ENCODE data around the gene KRTAP19-6.
"Not testable (repeated sequence)": the region's sequence is repeated elsewhere in the genome, so short reads cannot be mapped to it uniquely, and the experiment has no call there.

KRTAP19-6 gene

GRCh38 chr21:30541764-30542163 is at the start of gene KRTAP19-6:
Gene KRTAP19-6 (minus strand): TSS chr21:30541864. CDS start chr21:30541833, 31 bp downstream.
- DNase-seq (ENCODE audit: low read depth in 2 of 2) = no peak

- DNase-seq (ENCODE audit: low read depth in 2 of 2) = no peak
Measured at GRCh38 chr21:30590297-30590696, 48.6 kb upstream of the KRTAP19-6 start, which contains the start of gene KRTAP22-2. Gene KRTAP22-2 (minus strand): TSS chr21:30590397.

GRCh38 chr21:30582870-30583269 is 41.2 kb upstream of the KRTAP19-6 start:
- DNase-seq (ENCODE audit: low read depth in 2 of 2) = no peak

- no peak for DNase-seq (ENCODE audit: low read depth in 2 of 2)
Measured at GRCh38 chr21:30580132-30580531, 38.5 kb upstream of the KRTAP19-6 start.

GRCh38 chr21:30579346-30579745 is 37.7 kb upstream of the KRTAP19-6 start:
- DNase-seq (ENCODE audit: low read depth in 2 of 2) = no peak

- DNase-seq (ENCODE audit: low read depth in 2 of 2) = no peak
Measured at GRCh38 chr21:30577766-30578165, 36.1 kb upstream of the KRTAP19-6 start.

- no peak for DNase-seq (ENCODE audit: low read depth in 2 of 2)
Measured at GRCh38 chr21:30567617-30568016, 26.0 kb upstream of the KRTAP19-6 start.

- DNase-seq (ENCODE audit: low read depth in 2 of 2) = no peak
Measured at GRCh38 chr21:30563630-30564029, 22.0 kb upstream of the KRTAP19-6 start.

DNA sequence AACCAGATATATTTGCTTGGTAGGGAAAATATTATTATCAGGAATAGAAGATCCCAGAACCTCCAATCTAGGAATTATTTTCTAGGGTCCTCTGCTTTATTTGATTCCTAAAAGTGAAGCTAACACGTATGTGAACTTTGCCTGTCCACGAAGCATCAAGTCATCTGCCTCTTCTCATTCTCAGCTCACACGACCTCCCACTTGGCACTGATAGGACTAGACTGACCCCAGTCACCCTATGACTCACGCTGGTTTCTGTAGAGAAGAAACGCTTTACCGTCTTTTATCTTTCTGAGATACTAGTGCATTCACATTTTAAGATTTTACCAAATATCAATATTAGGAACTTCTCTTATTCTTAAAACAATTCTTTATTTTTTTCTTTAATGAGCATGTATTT is 21.4 kb upstream of the KRTAP19-6 start:
- DNase-seq (ENCODE audit: low read depth in 2 of 2) = no peak

GRCh38 chr21:30561957-30562356 is 20.3 kb upstream of the KRTAP19-6 start:
- no peak for DNase-seq (ENCODE audit: low read depth in 2 of 2)

- no peak for DNase-seq (ENCODE audit: low read depth in 2 of 2)
Measured at GRCh38 chr21:30561264-30561895, 19.7 kb upstream of the KRTAP19-6 start, which contains the start of gene KRTAP19-7. Gene KRTAP19-7 (minus strand): TSS chr21:30561314. CDS start chr21:30561289, 25 bp downstream.

- no peak for DNase-seq (ENCODE audit: low read depth in 2 of 2)
Measured at GRCh38 chr21:30555095-30555494, 13.4 kb upstream of the KRTAP19-6 start.

GRCh38 chr21:30552782-30553181 is 11.1 kb upstream of the KRTAP19-6 start:
- DNase-seq (ENCODE audit: low read depth in 2 of 2) = no peak

GRCh38 chr21:30518876-30519275 is 22.8 kb downstream of the KRTAP19-6 start:
- no peak for DNase-seq (ENCODE audit: low read depth in 2 of 2)

GRCh38 chr21:30515681-30516080 is 26.0 kb downstream of the KRTAP19-6 start:
- DNase-seq (ENCODE audit: low read depth in 2 of 2) = no peak

GRCh38 chr21:30505621-30506205 is 36.0 kb downstream of the KRTAP19-6 start:
- not testable (repeated sequence) for DNase-seq (ENCODE audit: low read depth in 2 of 2)

DNA sequence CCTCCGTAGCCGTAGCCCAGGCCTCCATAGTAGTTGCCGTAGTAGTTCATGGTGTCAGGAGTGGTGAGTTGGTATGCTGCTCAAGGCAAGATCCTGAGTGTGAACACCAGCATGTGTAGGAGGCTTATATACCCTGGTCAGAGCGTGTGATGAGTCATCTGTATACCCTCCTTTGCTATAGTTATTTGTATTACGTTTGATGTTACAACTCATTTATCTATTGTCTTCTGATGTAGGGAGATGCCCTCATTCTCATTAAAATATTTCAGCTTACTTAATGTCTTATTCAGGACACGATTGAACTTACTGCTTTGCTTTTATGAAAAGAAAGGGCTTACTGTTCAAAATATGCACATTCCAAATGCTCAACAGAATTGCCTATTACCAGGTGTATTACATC is 39.6 kb downstream of the KRTAP19-6 start, which contains the start of gene KRTAP19-5:
Gene KRTAP19-5 (minus strand): TSS at position 101 of the 400 bp plus-strand sequence. CDS start 51 bp downstream, at position 50.
- no peak for DNase-seq (ENCODE audit: low read depth in 2 of 2)

DNA sequence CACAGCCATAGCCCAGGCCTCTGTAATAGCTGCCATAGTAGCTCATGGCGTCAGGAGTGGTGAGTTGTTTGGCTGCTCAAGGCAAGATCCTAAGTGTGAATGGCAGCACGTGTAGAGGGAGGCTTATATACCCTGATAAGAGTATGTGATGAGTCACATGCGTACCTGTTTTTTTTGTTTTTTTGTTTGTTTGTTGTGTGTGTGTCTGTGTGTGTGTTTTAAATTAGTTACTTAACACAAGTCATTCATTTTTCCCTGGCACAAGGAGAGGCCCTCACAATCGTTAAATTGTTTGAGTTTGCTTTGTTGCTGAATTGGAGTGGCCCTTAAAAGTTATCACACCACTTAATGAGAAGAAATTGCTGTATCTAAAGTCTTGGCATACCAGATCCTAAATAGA is 44.6 kb downstream of the KRTAP19-6 start, which contains the start of gene KRTAP19-4:
Gene KRTAP19-4 (minus strand): TSS at position 101 of the 400 bp plus-strand sequence. CDS start 55 bp downstream, at position 46.
- DNase-seq (ENCODE audit: low read depth in 2 of 2) = no peak

- no peak for DNase-seq (ENCODE audit: low read depth in 2 of 2)
Measured at GRCh38 chr21:30491963-30492428, 49.7 kb downstream of the KRTAP19-6 start, which contains the start of gene KRTAP19-3. Gene KRTAP19-3 (minus strand): TSS chr21:30492013. CDS start chr21:30491957, 56 bp downstream.
